Measurements from ENCODE around the gene LYZL6. TPM values are rescaled to one million over a fixed set of nuclear protein-coding genes. Genes with fewer than 3 reads are reported as not detected.
A peak's percentile ranks its signal among the peaks of the same experiment; 100 is the strongest.

LYZL6 gene
- total and polyA plus RNA-seq, 10 of the 15 experiments (the other 5 are each of a cell fraction or from before 2014, with no cell fraction given) = not detected

DNA sequence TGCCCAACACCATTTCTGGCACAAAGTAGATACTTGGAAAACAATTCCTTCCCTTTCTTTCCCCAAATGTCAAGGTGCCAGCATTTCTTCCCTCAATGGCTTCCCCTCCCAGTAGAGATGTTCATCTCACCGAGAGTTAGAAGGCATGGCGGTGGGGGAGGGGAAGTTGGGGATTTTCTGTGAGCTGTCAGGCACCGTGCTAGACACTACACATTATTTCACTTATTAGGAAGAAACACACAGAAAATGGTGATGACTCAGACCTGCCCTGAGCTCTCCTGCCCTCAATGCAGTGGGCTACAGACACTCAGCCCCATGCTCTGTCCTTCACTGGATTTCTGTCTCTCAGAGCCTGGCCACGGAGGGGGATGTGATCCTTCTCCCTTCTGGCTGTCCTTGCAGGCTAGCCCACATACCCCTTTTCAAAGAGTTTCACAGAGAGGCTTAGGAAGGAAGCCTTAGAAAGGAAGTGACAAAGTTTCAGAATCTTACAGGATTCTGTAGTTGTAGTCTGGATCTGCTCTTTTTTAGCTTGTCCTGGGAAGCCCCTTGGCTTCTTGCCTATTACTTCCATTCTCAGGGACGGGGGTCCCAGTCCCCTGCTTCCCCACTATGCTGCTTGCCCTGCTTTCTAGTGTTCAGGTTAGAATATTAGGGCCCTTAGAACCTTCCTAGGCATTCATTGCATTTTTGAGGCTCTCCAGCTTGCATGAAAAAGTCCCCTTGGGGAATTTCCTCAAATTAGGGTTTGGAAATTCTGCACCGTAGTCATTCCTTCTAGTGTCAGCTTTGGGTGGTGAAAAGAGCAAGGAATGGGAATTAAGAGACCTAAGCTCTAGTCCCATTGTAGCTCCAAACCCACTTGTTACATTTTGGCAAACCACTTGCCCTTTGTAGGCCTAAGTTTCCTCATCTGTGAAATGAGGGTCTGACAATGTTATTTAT is 51.1 kb downstream of the LYZL6 start (continued):
- TF ChIP-seq, protein P1, sequence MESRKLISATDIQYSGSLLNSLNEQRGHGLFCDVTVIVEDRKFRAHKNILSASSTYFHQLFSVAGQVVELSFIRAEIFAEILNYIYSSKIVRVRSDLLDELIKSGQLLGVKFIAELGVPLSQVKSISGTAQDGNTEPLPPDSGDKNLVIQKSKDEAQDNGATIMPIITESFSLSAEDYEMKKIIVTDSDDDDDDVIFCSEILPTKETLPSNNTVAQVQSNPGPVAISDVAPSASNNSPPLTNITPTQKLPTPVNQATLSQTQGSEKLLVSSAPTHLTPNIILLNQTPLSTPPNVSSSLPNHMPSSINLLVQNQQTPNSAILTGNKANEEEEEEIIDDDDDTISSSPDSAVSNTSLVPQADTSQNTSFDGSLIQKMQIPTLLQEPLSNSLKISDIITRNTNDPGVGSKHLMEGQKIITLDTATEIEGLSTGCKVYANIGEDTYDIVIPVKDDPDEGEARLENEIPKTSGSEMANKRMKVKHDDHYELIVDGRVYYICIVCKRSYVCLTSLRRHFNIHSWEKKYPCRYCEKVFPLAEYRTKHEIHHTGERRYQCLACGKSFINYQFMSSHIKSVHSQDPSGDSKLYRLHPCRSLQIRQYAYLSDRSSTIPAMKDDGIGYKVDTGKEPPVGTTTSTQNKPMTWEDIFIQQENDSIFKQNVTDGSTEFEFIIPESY (IDR thresholded peaks at IDR 0.05) = no peak
- TF ChIP-seq FOXM1 (IDR thresholded peaks at IDR 0.05; ENCODE audit: low read depth, low read length) (peak; percentile 44; the same call in 1 of the 2 replicates), NFYB (IDR thresholded peaks at IDR 0.05; ENCODE audit: insufficient read depth, low read depth, low read length) (no peak), POLR2AphosphoS2 (IDR thresholded peaks at IDR 0.05; ENCODE audit: low read depth, low read length) (no peak), ETV6 (conservative IDR thresholded peaks at IDR 0.05 in 1 of 2, IDR thresholded peaks at IDR 0.05 in 1 of 2; ENCODE audit: borderline replicate concordance in 1 of 2, low read depth in 1 of 2) (peak in 1 of 2 experiments; percentile 64; a peak in 1 of 4 replicates), SPI1 (IDR thresholded peaks at IDR 0.05; ENCODE audit: borderline replicate concordance, insufficient read depth, low read depth, low read length) (peak; percentile 16; the same call in 1 of the 2 replicates), IKZF2 (IDR thresholded peaks at IDR 0.05) (peak in 1 of 2 experiments; percentile 22; a peak in 1 of 4 replicates), GATAD2B (conservative IDR thresholded peaks at IDR 0.05; ENCODE audit: low read depth) (0 out of 2 replicates have a peak, but pooled peaks have one; percentile 5), MTA2 (IDR thresholded peaks at IDR 0.05; ENCODE audit: low read depth) (peak; percentile 47), CHD2 (IDR thresholded peaks at IDR 0.05; ENCODE audit: borderline replicate concordance, low read depth, low read length) (peak; percentile 32; the same call in 1 of the 2 replicates), EED (IDR thresholded peaks at IDR 0.05; ENCODE audit: low read depth) (peak; percentile 74), FOS (IDR thresholded peaks at IDR 0.05; ENCODE audit: borderline replicate concordance, extremely low read depth, insufficient read length) (no peak), SUPT20H (IDR thresholded peaks at IDR 0.05; ENCODE audit: borderline replicate concordance, control insufficient read depth, low read depth, low read length) (no peak), ATF7 (IDR thresholded peaks at IDR 0.05; ENCODE audit: low read depth) (0 out of 2 replicates have a peak, but pooled peaks have one; percentile 21), RUNX3 (IDR thresholded peaks at IDR 0.05; ENCODE audit: low read length) (peak; percentile 53), DPF2 (IDR thresholded peaks at IDR 0.05) (peak; percentile 70; the same call in 1 of the 2 replicates), SMARCA5 (IDR thresholded peaks at IDR 0.05) (peak; percentile 81; the same call in 1 of the 2 replicates), BCL11A (IDR thresholded peaks at IDR 0.05; ENCODE audit: low read depth, low read length) (no peak), IKZF1 (conservative IDR thresholded peaks at IDR 0.05) (peak; percentile 57)
- TF ChIP-seq, protein P2, sequence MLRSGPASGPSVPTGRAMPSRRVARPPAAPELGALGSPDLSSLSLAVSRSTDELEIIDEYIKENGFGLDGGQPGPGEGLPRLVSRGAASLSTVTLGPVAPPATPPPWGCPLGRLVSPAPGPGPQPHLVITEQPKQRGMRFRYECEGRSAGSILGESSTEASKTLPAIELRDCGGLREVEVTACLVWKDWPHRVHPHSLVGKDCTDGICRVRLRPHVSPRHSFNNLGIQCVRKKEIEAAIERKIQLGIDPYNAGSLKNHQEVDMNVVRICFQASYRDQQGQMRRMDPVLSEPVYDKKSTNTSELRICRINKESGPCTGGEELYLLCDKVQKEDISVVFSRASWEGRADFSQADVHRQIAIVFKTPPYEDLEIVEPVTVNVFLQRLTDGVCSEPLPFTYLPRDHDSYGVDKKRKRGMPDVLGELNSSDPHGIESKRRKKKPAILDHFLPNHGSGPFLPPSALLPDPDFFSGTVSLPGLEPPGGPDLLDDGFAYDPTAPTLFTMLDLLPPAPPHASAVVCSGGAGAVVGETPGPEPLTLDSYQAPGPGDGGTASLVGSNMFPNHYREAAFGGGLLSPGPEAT (IDR thresholded peaks at IDR 0.05; ENCODE audit: low read depth) = peak; percentile 49; the same call in 1 of the 2 replicates
- TF ChIP-seq, protein P3, sequence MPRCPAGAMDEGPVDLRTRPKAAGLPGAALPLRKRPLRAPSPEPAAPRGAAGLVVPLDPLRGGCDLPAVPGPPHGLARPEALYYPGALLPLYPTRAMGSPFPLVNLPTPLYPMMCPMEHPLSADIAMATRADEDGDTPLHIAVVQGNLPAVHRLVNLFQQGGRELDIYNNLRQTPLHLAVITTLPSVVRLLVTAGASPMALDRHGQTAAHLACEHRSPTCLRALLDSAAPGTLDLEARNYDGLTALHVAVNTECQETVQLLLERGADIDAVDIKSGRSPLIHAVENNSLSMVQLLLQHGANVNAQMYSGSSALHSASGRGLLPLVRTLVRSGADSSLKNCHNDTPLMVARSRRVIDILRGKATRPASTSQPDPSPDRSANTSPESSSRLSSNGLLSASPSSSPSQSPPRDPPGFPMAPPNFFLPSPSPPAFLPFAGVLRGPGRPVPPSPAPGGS (IDR thresholded peaks at IDR 0.05; ENCODE audit: borderline replicate concordance, insufficient read depth, low read depth, low read length, poor library complexity, severe bottlenecking) = no peak
- TF ChIP-seq, protein P4, sequence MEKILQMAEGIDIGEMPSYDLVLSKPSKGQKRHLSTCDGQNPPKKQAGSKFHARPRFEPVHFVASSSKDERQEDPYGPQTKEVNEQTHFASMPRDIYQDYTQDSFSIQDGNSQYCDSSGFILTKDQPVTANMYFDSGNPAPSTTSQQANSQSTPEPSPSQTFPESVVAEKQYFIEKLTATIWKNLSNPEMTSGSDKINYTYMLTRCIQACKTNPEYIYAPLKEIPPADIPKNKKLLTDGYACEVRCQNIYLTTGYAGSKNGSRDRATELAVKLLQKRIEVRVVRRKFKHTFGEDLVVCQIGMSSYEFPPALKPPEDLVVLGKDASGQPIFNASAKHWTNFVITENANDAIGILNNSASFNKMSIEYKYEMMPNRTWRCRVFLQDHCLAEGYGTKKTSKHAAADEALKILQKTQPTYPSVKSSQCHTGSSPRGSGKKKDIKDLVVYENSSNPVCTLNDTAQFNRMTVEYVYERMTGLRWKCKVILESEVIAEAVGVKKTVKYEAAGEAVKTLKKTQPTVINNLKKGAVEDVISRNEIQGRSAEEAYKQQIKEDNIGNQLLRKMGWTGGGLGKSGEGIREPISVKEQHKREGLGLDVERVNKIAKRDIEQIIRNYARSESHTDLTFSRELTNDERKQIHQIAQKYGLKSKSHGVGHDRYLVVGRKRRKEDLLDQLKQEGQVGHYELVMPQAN (conservative IDR thresholded peaks at IDR 0.05) = 0 out of 2 replicates have a peak, but pooled peaks have one; percentile 32
